GM12801 (cell line): ENCODE results near the gene EEF1A2.

Experiments
- TF ChIP-seq, protein P1 (sequence below): IDR thresholded peaks from one replicate; pipeline ENCODE4 v1.5.1; 2011; ENCODE audit warnings: control low read depth; ENCODE audit not compliant: insufficient read length; ENCODE audit errors: extremely low read depth

Gene EEF1A2

DNA sequence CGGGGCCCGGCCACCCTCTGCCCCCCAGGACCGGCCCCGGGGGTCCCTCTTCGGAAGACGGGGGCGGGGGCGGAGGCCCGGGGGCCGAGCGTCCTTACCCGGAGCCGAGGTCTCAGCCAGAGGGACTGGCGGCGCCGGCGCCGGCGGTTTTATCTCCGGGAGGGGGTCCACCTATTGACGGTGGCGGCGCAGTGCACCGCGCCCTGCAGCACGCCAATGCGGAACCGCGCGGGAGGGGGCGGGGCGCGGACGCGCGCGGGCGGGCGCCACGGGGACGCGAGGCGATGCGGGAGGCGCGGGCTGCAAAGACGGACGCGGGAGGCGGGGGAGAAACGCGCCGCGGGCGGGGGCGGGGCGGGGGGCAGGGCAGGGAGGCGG is at the start of gene EEF1A2:
EEF1A2 (minus strand) TSS at position 124 of the 378 bp plus-strand sequence. CDS start 1,320 bp downstream, outside the sequence.
- TF ChIP-seq, protein P1, sequence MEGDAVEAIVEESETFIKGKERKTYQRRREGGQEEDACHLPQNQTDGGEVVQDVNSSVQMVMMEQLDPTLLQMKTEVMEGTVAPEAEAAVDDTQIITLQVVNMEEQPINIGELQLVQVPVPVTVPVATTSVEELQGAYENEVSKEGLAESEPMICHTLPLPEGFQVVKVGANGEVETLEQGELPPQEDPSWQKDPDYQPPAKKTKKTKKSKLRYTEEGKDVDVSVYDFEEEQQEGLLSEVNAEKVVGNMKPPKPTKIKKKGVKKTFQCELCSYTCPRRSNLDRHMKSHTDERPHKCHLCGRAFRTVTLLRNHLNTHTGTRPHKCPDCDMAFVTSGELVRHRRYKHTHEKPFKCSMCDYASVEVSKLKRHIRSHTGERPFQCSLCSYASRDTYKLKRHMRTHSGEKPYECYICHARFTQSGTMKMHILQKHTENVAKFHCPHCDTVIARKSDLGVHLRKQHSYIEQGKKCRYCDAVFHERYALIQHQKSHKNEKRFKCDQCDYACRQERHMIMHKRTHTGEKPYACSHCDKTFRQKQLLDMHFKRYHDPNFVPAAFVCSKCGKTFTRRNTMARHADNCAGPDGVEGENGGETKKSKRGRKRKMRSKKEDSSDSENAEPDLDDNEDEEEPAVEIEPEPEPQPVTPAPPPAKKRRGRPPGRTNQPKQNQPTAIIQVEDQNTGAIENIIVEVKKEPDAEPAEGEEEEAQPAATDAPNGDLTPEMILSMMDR = no peak

DNA sequence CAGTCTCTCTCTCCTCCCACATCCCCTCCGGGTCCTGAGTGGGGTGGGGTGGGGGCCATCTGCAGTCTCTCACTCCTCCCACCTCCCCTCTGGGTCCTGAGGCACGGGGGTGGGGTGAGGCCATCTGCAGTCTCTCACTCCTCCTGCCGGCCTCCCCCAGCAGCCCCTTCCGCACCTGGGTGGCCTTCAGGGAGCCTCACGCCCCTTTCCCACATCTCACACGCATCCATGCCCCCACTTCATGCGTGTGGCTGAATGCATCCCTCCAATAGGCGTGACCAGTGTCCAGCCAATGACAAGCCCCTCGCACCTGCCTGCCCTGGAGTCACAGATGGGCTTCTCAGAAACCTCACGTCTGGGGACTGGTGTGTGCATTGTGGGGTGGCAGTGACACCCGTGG is 49.7 kb upstream of the EEF1A2 start:
- TF ChIP-seq, protein P1 = no peak

DNA sequence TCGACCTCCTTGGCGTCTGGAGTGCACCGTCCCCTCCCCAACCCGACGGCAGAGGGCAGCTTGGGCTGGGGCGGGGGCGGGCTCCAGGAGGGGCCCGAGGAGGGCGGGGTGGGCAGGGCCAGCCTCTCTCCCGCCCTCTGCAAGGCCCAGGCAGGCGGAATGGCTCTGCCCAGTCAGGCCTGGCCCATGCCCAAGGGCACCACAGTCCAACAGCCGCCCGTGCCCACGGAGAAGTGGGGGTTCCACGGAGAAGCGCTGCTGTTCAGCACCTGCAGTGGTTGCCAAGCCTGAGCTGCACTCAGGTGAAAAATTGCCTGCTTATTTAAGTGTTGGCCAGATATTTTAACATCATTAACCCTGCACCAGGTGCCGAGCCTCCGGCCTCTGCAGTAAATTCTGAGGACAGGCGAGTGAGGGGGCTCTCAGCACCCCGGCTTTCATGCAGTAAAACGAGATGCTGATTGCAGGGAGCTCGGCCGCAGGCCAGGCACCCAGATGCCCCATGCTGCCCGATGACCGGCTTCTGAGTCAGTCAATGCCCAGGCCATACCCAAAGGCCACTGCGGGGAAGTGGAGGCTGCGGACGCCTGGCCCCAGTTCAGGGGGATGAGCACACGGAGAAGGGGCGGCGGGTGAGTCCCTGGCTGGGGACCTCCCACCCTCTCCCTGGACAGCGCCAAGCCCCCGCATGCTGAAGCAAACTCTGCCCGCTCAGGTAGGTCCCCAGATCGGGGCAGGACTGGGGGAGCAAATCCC is 49.0 kb upstream of the EEF1A2 start, which contains the start of gene SRMS:
SRMS (minus strand) TSS at position 25 of the 756 bp plus-strand sequence. CDS start 286 bp downstream, outside the sequence.
- TF ChIP-seq, protein P1 = no peak

DNA sequence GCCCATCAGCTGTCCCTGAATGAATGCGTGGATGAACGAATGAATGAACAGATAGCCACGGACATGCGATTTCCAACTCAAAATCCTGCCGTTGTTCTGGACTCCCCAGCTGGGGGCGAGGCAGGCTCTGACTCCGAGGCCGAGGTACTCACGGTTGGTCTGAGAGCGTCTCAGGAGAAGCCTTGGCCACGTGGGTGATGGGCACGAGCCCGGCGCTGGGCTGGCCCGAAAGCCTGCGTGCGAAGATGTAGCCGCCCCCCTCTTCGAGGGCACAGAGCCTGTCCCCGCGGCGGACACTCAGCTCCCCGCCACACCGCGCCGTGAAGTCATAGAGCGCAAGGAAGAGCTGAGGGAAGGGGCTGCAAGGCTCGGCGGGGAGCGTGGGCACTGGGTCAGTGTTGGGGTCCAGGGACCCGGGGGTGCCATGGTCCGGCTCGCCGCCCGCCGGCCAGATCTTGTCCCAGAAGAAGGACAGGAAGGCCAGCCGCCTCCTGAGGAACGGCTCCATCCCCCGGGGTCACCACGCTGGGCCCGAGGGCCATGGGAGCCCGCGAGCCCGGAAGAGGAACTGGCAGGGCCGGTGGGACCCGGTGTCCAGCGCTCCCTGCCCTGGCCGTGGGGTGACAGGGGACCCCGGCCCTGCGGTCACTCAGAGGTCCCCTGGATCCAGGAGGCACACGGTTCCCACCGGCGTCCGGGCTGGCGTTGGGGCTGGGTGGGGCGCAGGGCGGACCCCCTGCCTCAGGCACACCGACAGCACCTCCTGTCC is 48.3 kb upstream of the EEF1A2 start:
- TF ChIP-seq, protein P1 = no peak

DNA sequence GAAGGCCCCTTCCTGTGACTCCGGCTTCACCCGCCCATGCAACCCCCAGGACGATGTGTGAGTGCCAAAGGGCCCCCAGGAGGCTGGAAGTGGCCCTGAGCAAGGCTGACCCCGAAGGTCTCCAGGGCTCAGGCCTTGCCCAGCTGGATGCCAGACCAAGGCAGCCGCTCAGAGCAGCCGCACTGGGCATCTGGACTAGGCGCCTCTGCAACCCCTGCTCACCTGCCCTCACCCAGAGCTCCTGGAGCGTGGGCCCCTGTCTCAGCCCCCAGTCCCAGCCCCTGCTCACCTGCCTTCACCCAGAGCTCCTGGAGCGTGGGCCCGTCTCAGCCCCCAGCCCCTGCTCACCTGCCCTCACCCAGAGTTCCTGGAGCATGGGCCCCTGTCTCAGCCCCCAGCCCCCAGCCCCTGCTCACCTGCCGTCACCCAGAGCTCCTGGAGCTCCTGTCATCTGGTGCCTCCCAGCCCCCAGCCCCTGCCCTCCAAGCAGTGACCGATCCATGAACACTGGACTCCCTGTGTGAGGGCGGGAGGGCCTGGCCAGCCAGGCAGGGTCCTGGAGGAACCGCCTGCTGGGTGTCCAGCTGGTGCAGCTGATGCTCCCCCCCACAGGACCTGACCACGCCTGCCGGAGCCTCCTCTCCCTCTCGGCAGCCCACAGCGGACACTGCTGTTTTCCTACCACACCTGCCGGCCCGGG is 47.5 kb upstream of the EEF1A2 start:
- TF ChIP-seq, protein P1 = no peak

DNA sequence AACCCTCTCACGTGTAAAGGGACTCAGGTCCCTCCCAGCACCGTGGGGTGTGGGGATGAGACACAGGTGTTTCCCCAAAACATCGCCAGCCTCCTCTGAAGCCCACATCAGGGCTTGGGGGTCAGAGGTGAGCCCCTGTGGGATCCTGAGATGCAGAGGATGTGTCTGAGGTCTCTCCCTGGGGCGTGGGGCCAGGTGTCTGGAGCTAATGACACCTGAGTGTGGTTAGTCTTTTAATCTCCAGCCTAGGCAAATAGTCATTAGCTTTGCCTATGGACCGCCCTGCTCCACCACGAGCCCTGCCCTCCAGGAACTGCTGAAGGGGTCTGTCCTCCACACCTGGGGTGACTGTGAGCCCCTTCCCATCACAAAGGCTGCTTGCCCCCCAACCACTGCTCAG is 46.9 kb upstream of the EEF1A2 start:
- TF ChIP-seq, protein P1 = no peak

DNA sequence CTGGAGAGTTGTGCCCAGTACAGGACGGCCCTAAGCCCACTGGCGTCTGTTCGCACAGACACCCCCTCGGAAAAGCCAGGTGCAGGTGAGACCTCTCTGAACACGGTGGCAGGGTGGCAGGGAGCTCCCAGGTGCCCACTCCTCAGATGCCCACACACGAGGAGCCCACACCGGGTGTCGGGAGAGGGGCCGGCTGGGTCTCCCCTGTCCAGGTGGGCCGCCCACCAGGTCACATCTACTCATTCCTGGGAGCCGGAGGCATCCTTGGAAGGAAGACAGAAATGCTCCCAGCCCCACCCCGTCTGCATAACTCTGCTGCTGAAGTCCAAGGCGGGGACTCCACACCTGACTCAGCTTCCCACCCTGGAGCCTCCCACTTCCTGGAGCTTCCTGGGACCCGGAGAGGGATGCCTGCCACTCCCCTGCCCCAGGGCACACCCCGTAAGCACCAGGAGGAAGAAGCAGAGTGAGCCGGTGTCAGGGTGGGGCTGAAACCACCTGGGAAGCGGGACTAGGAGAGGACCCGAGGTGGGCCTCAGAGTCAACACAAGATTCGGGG is 46.2 kb upstream of the EEF1A2 start:
- TF ChIP-seq, protein P1 = no peak
